Rectal smooth muscle tissue (tissue), 1 donor: ENCODE data around the gene ATXN2L.
"Not testable (repeated sequence)": the region's sequence is repeated elsewhere in the genome, so short reads cannot be mapped to it uniquely, and the experiment has no call there.

Experiments used
- H3K27ac ChIP-seq: one replicate; pipeline ENCODE4 v1.7.0; 2013; ENCODE audit warnings: low read depth, low read length, inconsistent platforms
- H3K27me3 ChIP-seq: one replicate; pipeline ENCODE4 v1.7.0; 2013; ENCODE audit warnings: low read length; ENCODE audit not compliant: control insufficient read depth, insufficient read depth
- H3K36me3 ChIP-seq: one replicate; pipeline ENCODE4 v1.7.0; 2013; ENCODE audit warnings: low read length; ENCODE audit not compliant: control insufficient read depth, insufficient read depth
- H3K4me1 ChIP-seq: one replicate; pipeline ENCODE4 v1.7.0; 2013; ENCODE audit warnings: low read length; ENCODE audit not compliant: control insufficient read depth, insufficient read depth
- H3K4me3 ChIP-seq: one replicate; pipeline ENCODE4 v1.7.0; 2013; ENCODE audit warnings: low read length
- H3K9ac ChIP-seq: one replicate; pipeline ENCODE4 v1.7.0; 2013; ENCODE audit warnings: low read length

Gene ATXN2L

GRCh38 chr16:28865722-28866453, 43.1 kb downstream of the ATXN2L start:
- H3K27me3 ChIP-seq: no peaks in the 10 kb centered on the region
- H3K4me1 ChIP-seq: peaks cover 8% of the 10 kb centered on the region
- no peak overlapping the region for H3K4me3 ChIP-seq
- H3K27ac ChIP-seq: no peak overlapping the region
- H3K36me3 ChIP-seq: peaks cover 28% of the 10 kb centered on the region
- no peak overlapping the region for H3K9ac ChIP-seq

- H3K36me3 ChIP-seq: peaks cover 32% of the 10 kb centered on the region
- no peak overlapping the region for H3K27ac ChIP-seq
- no peak overlapping the region for H3K9ac ChIP-seq
- peaks cover 8% of the 10 kb centered on the region for H3K4me1 ChIP-seq
- no peaks in the 10 kb centered on the region for H3K27me3 ChIP-seq
- no peak overlapping the region for H3K4me3 ChIP-seq
Measured at GRCh38 chr16:28866454-28866804, 43.6 kb downstream of the ATXN2L start.

- no peak overlapping the region for H3K27ac ChIP-seq
- peaks cover 39% of the 10 kb centered on the region for H3K36me3 ChIP-seq
- H3K27me3 ChIP-seq: no peaks in the 10 kb centered on the region
- no peak overlapping the region for H3K9ac ChIP-seq
- H3K4me1 ChIP-seq: peaks cover 8% of the 10 kb centered on the region
- H3K4me3 ChIP-seq: no peak overlapping the region
Measured at GRCh38 chr16:28867241-28867640, 44.4 kb downstream of the ATXN2L start.

- H3K4me3 ChIP-seq, H3K9ac ChIP-seq, H3K27ac ChIP-seq, H3K27me3 ChIP-seq, H3K4me1 ChIP-seq: not testable (repeated sequence)
- peaks cover 39% of the 10 kb centered on the region for H3K36me3 ChIP-seq
Measured at GRCh38 chr16:28867646-28868045, 44.8 kb downstream of the ATXN2L start.

GRCh38 chr16:28869201-28869600, 46.4 kb downstream of the ATXN2L start:
- Histone ChIP-seq H3K4me3 (no peak overlapping the region), H3K27ac (no peak overlapping the region), H3K9ac (no peak overlapping the region), H3K4me1 (peaks cover 8% of the 10 kb centered on the region), H3K36me3 (peaks cover 39% of the 10 kb centered on the region), H3K27me3 (no peaks in the 10 kb centered on the region)

- no peak overlapping the region for H3K4me3 ChIP-seq
- peaks cover 33% of the 10 kb centered on the region for H3K36me3 ChIP-seq
- H3K4me1 ChIP-seq: no peaks in the 10 kb centered on the region
- H3K27me3 ChIP-seq: no peaks in the 10 kb centered on the region
- no peak overlapping the region for H3K9ac ChIP-seq
- H3K27ac ChIP-seq: no peak overlapping the region
Measured at GRCh38 chr16:28872952-28873351, 50.2 kb downstream of the ATXN2L start.

GRCh38 chr16:28873543-28874201, 50.9 kb downstream of the ATXN2L start:
- Histone ChIP-seq H3K27ac (no peak overlapping the region), H3K4me1 (no peaks in the 10 kb centered on the region), H3K4me3 (no peak overlapping the region), H3K36me3 (peaks cover 31% of the 10 kb centered on the region), H3K9ac (no peak overlapping the region), H3K27me3 (no peaks in the 10 kb centered on the region)

GRCh38 chr16:28874406-28874805, 51.6 kb downstream of the ATXN2L start:
- H3K36me3 ChIP-seq: peaks cover 24% of the 10 kb centered on the region

GRCh38 chr16:28875134-28876018, 52.6 kb downstream of the ATXN2L start:
- Histone ChIP-seq H3K27ac (no peak overlapping the region), H3K36me3 (peaks cover 14% of the 10 kb centered on the region), H3K4me3 (no peak overlapping the region), H3K27me3 (no peaks in the 10 kb centered on the region), H3K9ac (no peak overlapping the region), H3K4me1 (peaks cover 4% of the 10 kb centered on the region)

More at GRCh38 chr16:28874406-28874805, 51.6 kb downstream of the ATXN2L start:
- Histone ChIP-seq H3K4me1 (peaks cover 2% of the 10 kb centered on the region), H3K4me3 (no peak overlapping the region), H3K9ac (no peak overlapping the region), H3K27me3 (no peaks in the 10 kb centered on the region), H3K27ac (no peak overlapping the region)

GRCh38 chr16:28876019-28876659, 53.3 kb downstream of the ATXN2L start:
- Histone ChIP-seq H3K27ac (no peak overlapping the region), H3K27me3 (no peaks in the 10 kb centered on the region), H3K4me3 (no peak overlapping the region), H3K4me1 (peaks cover 4% of the 10 kb centered on the region), H3K9ac (no peak overlapping the region), H3K36me3 (peaks cover 8% of the 10 kb centered on the region)

- H3K27me3 ChIP-seq: no peaks in the 10 kb centered on the region
- peaks cover under 1% of the 10 kb centered on the region for H3K36me3 ChIP-seq
- no peak overlapping the region for H3K9ac ChIP-seq
- H3K27ac ChIP-seq: no peak overlapping the region
- H3K4me3 ChIP-seq: no peak overlapping the region
- peaks cover 4% of the 10 kb centered on the region for H3K4me1 ChIP-seq
Measured at GRCh38 chr16:28876973-28877654, 54.3 kb downstream of the ATXN2L start.

- Histone ChIP-seq H3K27ac (no peak overlapping the region), H3K27me3 (peaks cover 3% of the 10 kb centered on the region), H3K4me3 (no peak overlapping the region), H3K36me3 (no peaks in the 10 kb centered on the region), H3K4me1 (peaks cover 4% of the 10 kb centered on the region), H3K9ac (no peak overlapping the region)
Measured at GRCh38 chr16:28877655-28878000, 54.8 kb downstream of the ATXN2L start.
